ENCODE data around the gene IMMP2L.
"Not testable (repeated sequence)": the region's sequence is repeated elsewhere in the genome, so short reads cannot be mapped to it uniquely, and the experiment has no call there.

IMMP2L gene

DNA sequence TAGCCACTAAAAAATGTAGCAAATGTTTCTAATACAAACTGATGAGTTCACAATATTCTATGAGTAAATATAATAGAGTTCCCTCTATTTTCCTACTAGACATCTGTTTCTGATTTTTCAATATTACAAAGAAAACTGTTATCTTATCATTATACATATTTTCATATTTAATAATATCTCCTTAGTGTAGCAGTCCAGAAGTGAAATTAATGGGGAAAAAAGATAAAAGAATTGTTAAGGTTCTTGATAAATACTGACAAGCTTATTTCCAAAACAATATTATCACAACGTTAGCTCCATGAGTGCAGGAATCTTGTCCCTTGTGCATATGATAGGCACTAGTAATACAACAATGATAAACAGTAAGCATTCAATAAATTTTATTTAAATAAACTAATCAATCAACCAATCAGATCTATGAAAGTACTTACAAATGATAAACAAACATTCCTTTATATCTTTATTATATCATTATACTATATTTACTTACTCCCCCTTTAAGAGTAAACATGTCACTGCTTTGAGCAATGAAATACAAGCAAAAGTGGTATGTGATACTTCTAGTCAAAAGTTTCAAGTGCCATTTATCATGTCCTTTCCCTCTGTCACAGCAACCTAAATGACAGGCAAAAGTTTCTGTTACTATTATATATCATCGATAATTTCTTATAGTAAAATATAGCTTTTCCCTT is 103.1 kb downstream of the IMMP2L start:
- no peak for DNase-seq

DNA sequence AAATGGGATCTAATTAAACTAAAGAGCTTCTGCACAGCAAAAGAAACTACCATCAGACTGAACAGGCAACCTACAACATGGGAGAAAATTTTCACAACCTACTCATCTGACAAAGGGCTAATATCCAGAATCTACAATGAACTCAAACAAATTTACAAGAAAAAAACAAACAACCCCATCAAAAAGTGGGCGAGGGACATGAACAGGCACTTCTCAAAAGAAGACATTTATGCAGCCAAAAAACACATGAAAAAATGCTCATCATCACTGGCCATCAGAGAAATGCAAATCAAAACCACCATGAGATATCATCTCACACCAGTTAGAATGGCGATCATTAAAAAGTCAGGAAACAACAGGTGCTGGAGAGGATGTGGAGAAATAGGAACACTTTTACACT is 111.6 kb downstream of the IMMP2L start:
- DNase-seq: not testable (repeated sequence)

DNA sequence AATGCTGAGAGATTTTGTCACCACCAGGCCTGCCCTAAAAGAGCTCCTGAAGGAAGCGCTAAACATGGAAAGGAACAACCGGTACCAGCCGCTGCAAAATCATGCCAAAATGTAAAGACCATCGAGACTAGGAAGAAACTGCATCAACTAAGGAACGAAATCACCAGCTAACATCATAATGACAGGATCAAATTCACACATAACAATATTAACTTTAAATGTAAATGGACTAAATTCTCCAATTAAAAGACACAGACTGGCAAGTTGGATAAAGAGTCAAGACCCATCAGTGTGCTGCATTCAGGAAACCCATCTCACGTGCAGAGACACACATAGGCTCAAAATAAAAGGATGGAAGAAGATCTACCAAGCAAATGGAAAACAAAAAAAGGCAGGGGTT is 114.8 kb downstream of the IMMP2L start:
- not testable (repeated sequence) for DNase-seq

DNA sequence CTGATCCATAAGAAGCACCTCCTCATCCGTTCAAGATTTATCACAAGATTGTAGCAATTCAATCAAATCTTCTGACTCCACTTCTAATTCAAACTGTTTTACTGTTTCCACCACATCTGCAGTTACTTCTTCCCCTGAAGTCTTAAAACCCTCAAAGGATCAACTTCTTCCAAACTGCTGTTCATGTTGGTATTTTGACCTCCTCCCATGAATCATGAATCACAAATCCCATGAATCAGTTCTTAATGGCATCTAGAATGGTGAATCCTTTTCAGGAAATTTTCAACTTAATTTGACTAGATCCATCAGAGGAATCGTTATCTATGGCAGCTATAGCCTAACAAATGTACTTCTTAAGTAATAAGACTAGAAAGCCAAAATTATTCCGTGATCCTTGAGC is 122.3 kb downstream of the IMMP2L start:
- no peak for DNase-seq

DNA sequence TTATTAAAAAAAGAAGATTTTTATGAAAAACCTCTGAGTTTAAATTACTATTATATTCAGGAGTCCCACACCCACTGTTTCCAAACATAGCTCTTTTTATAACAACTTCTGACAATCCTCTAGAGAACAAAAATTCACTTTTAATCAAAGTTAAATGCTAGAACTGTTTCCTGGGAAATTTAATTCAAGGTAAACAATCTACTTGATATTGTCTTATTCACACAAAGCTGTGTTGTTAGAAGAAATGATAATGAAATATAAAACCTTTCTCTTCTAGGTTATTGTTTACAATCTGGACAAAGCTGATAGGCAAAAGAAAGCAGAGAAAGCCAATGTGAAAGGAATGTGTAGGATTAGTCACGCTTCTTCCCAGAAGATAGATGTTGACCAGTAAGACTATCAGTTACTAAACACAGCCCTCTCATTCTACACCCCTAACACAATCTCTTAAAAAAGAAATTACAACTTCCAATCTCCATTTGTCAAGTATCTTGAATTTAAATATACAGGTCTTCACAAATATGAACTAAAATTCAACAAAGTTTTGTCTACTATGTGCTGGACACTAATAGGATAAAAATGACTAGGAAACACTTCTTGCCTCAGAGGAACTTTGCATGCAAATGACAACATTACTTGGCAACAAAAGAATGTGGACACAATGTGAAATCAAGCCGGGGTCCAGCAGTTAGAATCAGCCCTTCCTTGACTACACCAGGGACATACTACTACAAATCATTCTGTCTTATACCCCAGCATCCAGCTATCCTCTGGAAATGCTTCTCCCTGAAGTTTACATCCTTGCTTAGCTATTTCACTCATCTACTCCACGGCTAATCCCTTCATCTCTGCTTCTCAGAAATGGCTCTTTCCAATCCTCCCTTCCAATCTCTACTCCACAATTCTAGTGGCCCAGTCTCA is 123.7 kb downstream of the IMMP2L start:
- no peak for DNase-seq

DNA sequence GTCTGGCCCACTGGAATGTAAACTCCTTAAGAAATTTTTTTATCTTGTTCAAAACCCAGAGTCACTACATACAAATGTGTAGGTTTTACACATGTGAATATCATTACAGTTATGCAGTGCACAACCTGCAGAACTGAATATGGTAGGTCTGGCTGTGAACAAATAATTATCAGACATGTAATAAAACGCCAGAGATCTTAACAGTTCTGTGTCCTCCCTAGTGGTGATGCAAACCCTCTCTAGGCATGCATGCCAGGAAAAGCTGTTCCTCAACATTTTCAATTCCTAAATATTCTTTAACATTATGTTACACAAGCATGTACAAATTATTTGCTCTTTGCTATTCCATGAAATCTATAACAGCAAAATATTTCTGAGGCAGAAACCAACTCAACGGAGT is 124.6 kb downstream of the IMMP2L start:
- DNase-seq: no peak

DNA sequence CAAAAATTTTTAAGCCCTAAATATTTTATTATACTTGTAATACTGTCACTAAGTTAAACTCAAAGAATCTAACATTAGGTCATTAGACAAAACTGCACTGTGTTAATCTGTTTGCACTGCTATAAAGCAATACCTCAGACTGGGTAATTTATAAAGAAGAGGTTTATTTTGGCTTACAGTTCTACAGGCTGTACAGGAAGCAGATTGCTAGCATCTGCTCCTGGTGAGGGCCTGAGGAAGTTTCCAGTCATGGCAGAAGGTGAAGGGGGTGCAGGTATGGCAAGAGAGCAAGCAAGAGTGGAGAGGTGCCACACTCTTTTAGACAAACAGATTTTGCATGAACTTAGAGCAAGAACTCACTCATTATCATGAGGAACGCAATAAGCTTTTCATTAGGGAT is 125.7 kb downstream of the IMMP2L start:
- DNase-seq: no peak

DNA sequence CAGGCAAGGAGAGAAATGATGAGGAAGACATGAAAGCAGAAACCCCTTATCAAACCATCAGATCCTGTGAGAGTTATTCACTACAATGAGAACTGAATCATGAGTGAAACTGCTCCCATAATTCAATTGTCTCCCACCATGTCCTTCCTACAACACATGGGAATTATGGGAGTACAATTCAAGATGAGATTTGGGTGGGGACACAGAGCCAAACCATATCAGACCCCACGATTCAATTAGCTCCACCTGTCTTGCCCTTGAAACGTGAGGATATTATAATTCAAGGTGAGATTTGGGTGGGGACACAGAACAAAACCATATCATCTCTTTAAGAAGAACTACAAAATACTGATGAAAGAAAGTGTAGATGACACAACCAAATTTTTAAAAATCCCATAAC is 128.9 kb downstream of the IMMP2L start:
- no peak for DNase-seq

GRCh38 chr7:111429781-111430180 is 132.5 kb downstream of the IMMP2L start:
- DNase-seq: no peak

GRCh38 chr7:111424768-111425167 is 137.5 kb downstream of the IMMP2L start:
- no peak for DNase-seq

GRCh38 chr7:111414374-111414773 is 147.9 kb downstream of the IMMP2L start:
- no peak for DNase-seq

DNA sequence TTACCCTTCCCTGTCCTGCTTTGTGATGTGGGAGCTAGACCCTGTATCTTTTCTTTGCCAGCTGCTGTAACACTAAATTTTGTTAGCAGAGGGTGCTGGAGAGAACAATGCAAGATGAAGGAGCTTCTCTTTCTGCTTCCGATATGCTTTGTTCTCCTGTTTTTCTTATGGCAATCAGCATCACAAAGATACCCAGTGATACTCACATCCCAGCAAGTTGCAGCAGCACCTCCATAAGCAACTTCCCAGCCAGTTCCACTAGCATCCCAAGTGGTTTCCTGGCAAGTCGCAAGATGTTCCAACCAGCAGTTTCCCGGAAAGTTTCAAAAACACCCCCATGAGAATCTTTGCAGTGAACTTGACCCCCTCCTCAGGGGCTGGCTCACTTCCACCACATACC is 148.6 kb downstream of the IMMP2L start:
- DNase-seq: no peak

GRCh38 chr7:111410899-111411298 is 151.4 kb downstream of the IMMP2L start:
- no peak for DNase-seq

DNA sequence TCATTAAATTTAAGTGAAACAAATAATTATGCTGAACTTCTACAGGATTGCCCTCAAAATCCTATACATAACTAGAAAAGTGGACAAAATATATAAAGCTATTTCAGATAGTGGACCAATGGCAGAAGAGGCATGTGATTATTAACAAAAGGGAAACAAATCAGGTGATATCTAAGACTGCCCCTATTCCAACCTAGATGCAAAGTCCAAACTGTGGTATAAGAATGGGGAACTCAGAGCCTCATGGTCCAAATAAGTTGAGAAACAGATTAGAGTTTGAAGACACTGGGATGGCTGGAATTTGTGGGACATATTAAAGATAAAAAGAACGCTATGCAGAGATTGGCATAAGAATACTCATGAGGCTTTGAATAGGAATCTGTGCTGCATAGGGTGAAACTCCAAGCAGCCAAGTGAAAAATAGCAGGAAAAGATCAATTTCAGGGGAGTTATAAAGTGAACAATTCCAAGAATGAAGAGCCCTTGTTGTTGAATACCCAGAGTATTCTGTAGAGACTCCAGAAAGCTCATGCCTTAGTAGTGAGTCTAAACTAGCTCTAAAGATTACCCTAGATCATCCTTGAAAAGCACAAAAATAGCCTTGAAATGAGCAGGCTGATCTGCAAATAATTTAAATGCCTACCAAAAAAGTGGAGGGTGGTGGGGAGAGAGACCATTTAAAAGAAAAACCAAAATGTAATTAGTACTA is 152.4 kb downstream of the IMMP2L start:
- DNase-seq: no peak

- DNase-seq: no peak
Measured at GRCh38 chr7:111408724-111409123, 153.6 kb downstream of the IMMP2L start.

DNA sequence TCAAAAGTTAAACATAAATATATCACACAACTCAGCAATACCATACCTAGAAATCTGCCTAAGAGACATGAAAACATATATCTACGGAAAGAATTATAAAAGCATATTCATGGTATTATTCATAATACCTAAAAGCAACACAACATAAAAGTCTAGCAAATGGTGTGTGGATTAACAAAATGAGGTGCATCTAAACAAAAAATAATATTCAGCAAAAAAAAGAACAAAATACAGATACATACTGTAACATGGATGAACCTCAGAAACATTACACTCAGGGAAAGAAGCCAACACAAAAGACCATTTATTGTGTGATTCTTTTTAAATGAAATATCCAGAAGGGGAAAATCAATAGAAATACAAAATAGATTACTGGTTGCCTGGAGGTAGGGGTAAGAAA is 155.0 kb downstream of the IMMP2L start:
- no peak for DNase-seq

DNA sequence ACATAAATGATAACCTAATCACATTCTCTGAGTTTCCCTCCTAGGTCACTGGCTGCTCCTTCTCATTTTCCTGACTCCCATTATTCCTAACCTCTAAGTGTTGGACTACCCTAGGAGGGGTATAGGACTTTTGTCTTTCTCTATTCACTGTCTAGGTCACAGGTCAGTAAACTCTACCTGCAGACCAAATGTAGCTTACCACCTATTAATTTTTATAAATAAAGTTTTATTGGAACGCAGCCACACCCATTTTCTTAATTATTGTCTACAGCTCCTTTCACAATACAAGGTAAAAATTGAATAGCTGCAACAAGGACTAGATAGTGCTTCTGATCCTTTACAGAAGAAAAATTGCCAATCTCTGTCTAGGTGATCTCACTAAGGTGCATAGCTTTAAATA is 156.7 kb downstream of the IMMP2L start:
- no peak for DNase-seq

GRCh38 chr7:111401516-111401915 is 160.8 kb downstream of the IMMP2L start:
- no peak for DNase-seq

DNA sequence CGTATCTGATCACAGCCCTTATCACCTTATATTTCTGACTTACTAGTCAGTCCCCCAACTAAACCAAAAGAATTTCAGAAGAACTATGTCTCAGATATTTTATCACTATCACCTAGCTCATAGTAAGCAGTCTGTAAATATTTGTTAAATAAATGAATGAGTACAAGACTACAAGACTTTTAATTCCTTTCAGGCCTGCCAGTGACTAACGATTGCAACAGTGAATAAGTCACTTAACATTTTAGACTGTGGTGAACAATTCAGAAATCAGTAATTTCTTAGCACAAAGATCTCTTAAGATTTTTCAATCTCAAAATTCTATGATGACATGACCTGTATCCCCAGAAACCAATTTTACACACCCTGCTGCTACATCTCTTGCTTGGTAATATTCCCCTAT is 162.2 kb downstream of the IMMP2L start:
- DNase-seq: no peak

GRCh38 chr7:111394891-111395290 is 167.4 kb downstream of the IMMP2L start:
- no peak for DNase-seq

GRCh38 chr7:111393011-111393754 is 169.1 kb downstream of the IMMP2L start:
- no peak for DNase-seq

DNA sequence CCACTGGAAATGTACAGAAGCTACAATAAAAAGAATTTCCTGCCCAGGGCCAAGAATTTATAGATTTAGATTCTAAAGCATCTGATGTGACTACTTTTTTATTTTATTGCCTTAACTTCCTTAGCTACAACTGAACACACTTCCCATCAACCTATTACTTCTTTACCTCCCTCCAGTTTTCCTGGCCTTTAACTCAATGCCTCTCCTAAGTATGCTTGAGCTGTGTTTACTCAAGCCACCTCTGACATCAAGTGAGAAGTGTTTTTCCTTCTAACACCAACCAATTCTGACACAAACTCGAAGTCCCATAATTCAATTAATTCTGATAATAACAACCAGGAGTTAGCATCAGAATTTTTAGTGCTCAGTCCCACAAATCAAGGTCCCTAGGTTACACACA is 170.0 kb downstream of the IMMP2L start:
- no peak for DNase-seq

GRCh38 chr7:111390000-111390399 is 172.3 kb downstream of the IMMP2L start:
- DNase-seq: no peak

All from NCI-H1436 treated with DMSO at 0.1 percent for 48 hours (cell line).